ENCODE measurements around the gene AKT3. TPM values are rescaled to one million over a fixed set of nuclear protein-coding genes. Genes with fewer than 3 reads are reported as not detected.

Gene AKT3
- total RNA-seq, 1 donor from 2014 or later: 107 TPM

DNA sequence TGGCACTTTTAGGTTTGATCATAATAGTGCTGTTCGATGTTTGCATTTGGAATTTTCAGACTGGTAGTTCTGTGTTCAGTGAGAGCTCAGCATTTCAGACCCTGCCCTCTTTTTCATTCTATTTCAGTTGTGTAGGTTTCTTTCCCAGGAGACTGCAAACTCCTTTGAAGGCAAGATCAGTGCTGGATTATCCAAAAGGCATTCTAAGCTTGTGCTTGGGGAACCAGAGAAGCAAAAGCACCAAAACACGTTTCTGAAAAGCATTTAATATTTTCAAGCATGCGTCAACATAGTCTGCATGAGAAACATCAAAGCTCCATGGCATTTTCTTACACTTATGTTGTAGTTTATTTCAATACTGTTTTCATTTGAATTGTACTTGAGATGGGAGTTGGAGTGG, 302.2 kb downstream of the AKT3 start:
- H3K4me3 Mint-ChIP-seq (ENCODE audit: unreplicated experiment): no peak overlapping the region
- DNase-seq (ENCODE audit: extremely low spot score, unreplicated experiment): no peak
- no peaks in the 10 kb centered on the region for H3K27me3 Mint-ChIP-seq (ENCODE audit: unreplicated experiment)
- peaks cover 18% of the 10 kb centered on the region for H3K4me1 Mint-ChIP-seq (ENCODE audit: unreplicated experiment)
- peaks cover 37% of the 10 kb centered on the region for H3K36me3 Mint-ChIP-seq (ENCODE audit: unreplicated experiment)
- no peaks in the 10 kb centered on the region for H3K9me3 Mint-ChIP-seq (ENCODE audit: unreplicated experiment)
- no peak overlapping the region for H3K27ac Mint-ChIP-seq (ENCODE audit: unreplicated experiment)
- TF ChIP-seq, protein P1, sequence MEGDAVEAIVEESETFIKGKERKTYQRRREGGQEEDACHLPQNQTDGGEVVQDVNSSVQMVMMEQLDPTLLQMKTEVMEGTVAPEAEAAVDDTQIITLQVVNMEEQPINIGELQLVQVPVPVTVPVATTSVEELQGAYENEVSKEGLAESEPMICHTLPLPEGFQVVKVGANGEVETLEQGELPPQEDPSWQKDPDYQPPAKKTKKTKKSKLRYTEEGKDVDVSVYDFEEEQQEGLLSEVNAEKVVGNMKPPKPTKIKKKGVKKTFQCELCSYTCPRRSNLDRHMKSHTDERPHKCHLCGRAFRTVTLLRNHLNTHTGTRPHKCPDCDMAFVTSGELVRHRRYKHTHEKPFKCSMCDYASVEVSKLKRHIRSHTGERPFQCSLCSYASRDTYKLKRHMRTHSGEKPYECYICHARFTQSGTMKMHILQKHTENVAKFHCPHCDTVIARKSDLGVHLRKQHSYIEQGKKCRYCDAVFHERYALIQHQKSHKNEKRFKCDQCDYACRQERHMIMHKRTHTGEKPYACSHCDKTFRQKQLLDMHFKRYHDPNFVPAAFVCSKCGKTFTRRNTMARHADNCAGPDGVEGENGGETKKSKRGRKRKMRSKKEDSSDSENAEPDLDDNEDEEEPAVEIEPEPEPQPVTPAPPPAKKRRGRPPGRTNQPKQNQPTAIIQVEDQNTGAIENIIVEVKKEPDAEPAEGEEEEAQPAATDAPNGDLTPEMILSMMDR (IDR thresholded peaks at IDR 0.05): no peak

DNA sequence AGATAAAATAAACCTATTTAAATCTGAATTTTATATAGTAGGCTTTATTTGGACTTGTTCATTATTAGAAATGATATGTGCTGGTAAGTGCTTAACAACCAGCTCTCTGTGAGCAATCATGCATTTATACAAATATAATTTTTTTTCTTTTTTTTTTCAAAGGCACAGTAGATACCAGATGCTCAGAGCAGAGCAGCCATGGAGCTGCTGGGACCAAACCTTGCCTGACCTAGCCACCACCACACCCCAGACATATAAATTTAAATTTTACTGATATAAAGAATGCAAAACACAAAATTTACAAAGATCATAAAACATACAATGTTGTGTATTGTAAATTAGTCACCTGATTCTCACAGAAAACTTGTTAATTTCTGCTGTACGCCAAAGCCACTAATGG, 303.6 kb downstream of the AKT3 start:
- no peaks in the 10 kb centered on the region for H3K27me3 Mint-ChIP-seq (ENCODE audit: unreplicated experiment)
- H3K27ac Mint-ChIP-seq (ENCODE audit: unreplicated experiment): no peak overlapping the region
- peaks cover 18% of the 10 kb centered on the region for H3K4me1 Mint-ChIP-seq (ENCODE audit: unreplicated experiment)
- no peak for DNase-seq (ENCODE audit: extremely low spot score, unreplicated experiment)
- TF ChIP-seq, protein P1 (IDR thresholded peaks at IDR 0.05): no peak
- no peaks in the 10 kb centered on the region for H3K9me3 Mint-ChIP-seq (ENCODE audit: unreplicated experiment)
- H3K4me3 Mint-ChIP-seq (ENCODE audit: unreplicated experiment): no peak overlapping the region
- peaks cover 38% of the 10 kb centered on the region for H3K36me3 Mint-ChIP-seq (ENCODE audit: unreplicated experiment)

DNA sequence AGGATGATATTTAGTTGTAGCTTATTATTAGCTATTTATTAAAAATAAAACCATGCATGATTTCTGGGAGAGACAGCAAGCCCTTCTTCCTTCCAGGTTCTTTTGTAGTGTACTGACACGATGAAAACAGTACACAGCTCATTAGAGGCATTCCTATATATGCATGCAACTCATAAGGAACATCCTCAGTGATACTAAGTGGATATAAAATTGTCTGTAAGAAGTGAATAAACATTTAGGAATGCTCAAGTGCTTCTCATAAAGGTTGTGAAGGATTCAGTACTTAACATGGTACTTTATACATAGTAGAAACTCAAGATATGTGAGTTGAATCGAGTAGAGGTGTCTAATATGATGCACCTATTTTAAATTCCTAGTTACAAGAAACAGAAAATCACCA, 306.5 kb downstream of the AKT3 start:
- H3K27ac Mint-ChIP-seq (ENCODE audit: unreplicated experiment): no peak overlapping the region

DNA sequence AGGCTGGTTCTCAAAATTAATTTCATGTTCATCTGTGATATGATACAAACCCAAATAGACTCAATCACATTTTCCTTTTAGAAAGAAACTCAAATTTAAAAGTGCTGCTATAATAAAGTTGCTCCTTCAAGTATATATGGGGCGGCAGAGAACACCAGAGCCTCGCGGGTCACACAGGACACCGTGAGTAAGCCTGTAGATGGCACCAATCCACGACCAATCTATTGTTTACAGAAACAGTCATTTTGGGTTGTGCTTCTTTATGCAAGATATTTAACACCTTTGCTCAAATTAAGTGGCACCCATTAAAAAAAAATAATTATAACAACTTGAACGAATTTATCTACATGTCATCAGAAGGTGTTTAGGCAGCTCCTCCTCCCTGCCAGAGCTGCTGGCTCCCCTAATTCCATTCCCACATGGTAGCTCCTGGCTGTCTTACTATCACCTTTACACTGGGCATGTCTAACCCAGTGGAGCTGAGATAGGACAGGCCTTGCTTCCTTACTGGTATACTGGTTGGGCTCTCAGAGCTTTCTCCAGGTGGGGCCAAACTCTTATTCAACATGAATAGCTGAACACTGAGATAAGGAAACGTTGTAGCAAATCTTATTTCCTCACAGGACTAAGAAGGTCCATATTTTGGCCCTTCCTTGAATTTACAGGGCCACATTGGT, 307.2 kb downstream of the AKT3 start:
- no peaks in the 10 kb centered on the region for H3K27me3 Mint-ChIP-seq (ENCODE audit: unreplicated experiment)
- TF ChIP-seq, protein P1 (IDR thresholded peaks at IDR 0.05): no peak
- no peak overlapping the region for H3K4me3 Mint-ChIP-seq (ENCODE audit: unreplicated experiment)

More for the DNA sequence above, 306.5 kb downstream of the AKT3 start:
- H3K27me3 Mint-ChIP-seq (ENCODE audit: unreplicated experiment): no peaks in the 10 kb centered on the region
- H3K36me3 Mint-ChIP-seq (ENCODE audit: unreplicated experiment): peaks cover 36% of the 10 kb centered on the region
- H3K4me1 Mint-ChIP-seq (ENCODE audit: unreplicated experiment): peaks cover 1% of the 10 kb centered on the region
- TF ChIP-seq, protein P1 (IDR thresholded peaks at IDR 0.05): no peak
- H3K9me3 Mint-ChIP-seq (ENCODE audit: unreplicated experiment): no peaks in the 10 kb centered on the region
- no peak overlapping the region for H3K4me3 Mint-ChIP-seq (ENCODE audit: unreplicated experiment)
- DNase-seq (ENCODE audit: extremely low spot score, unreplicated experiment): no peak

DNA sequence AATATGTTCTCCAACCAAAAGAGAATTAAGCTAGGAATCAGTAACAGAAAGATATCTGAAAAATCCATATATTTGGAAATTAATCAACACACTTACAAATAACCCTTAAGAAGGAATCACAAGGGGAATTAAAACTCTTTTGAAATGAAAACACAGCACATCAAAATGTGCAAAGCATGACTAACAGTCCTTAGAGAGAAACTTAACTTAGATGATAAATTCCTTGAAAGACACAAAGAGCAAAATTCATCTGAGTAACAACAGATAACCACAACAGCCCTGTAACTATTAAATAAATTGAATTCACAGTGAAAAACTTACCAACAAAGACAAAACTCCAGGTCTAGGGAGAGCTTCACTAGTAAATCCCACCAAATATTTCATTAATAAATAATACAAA, 310.4 kb downstream of the AKT3 start:
- no peak for DNase-seq (ENCODE audit: extremely low spot score, unreplicated experiment)
- H3K27ac Mint-ChIP-seq (ENCODE audit: unreplicated experiment): no peak overlapping the region
- no peaks in the 10 kb centered on the region for H3K27me3 Mint-ChIP-seq (ENCODE audit: unreplicated experiment)
- no peaks in the 10 kb centered on the region for H3K9me3 Mint-ChIP-seq (ENCODE audit: unreplicated experiment)
- H3K4me3 Mint-ChIP-seq (ENCODE audit: unreplicated experiment): no peak overlapping the region
- H3K4me1 Mint-ChIP-seq (ENCODE audit: unreplicated experiment): peaks cover 1% of the 10 kb centered on the region
- peaks cover 48% of the 10 kb centered on the region for H3K36me3 Mint-ChIP-seq (ENCODE audit: unreplicated experiment)
- TF ChIP-seq, protein P1 (IDR thresholded peaks at IDR 0.05): no peak

More for the DNA sequence above, 307.2 kb downstream of the AKT3 start:
- no peaks in the 10 kb centered on the region for H3K9me3 Mint-ChIP-seq (ENCODE audit: unreplicated experiment)
- no peak for DNase-seq (ENCODE audit: extremely low spot score, unreplicated experiment)
- peaks cover 1% of the 10 kb centered on the region for H3K4me1 Mint-ChIP-seq (ENCODE audit: unreplicated experiment)
- H3K36me3 Mint-ChIP-seq (ENCODE audit: unreplicated experiment): peaks cover 37% of the 10 kb centered on the region
- no peak overlapping the region for H3K27ac Mint-ChIP-seq (ENCODE audit: unreplicated experiment)
